ENCODE results near the gene FILIP1. TPM values are rescaled to one million over a fixed set of nuclear protein-coding genes. Genes with fewer than 3 reads are reported as not detected.
"Not testable (repeated sequence)": the region's sequence is repeated elsewhere in the genome, so short reads cannot be mapped to it uniquely, and the experiment has no call there.

The FILIP1 gene
- total and polyA plus RNA-seq, 2 donors from 2014 or later, result 0.80 to 4.6 TPM

DNA sequence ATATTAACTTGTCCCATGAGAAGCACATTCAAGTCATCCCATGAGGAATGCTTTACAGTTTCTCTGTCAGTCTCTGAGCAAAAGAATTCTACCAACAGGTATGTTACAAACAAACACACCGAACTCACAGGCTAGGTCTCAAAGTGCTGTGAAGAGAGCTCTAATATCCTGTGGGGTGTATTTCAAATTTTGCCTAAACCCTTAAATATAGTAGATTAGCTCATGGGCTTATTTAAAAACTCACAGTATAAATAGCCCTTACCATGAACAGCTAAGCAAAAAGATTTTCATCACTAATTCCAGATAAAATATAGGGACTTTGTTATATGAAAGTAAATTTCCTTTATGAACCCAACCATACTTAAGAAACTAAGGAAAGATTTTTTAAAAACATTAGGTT lies 77.8 kb downstream of the FILIP1 start:
- intact Hi-C loops (cut with DNase I), result no loop called here
- H3K9ac ChIP-seq (ENCODE audit: low read length in 3 of 3), result no peak overlapping the region
- no peak for FAIRE-seq

GRCh38 chr6:75414445-75415021 lies 79.1 kb downstream of the FILIP1 start:
- TF ChIP-seq CTCF (IDR thresholded peaks at IDR 0.05; ENCODE audit: borderline replicate concordance, extremely low read depth, insufficient read depth), result no peak
- DNase-seq (no peak), FAIRE-seq (no peak)
- Histone ChIP-seq H3K9me3 (ENCODE audit: control insufficient read depth in 2 of 3, insufficient read depth in 1 of 3, low read length in 3 of 3) (peaks cover 0 to 3% (median 0%) of the 10 kb centered on the region in 3 donors), H3K27me3 (ENCODE audit: control insufficient read depth, insufficient read depth, low read length) (no peaks in the 10 kb centered on the region), H3K4me1 (ENCODE audit: control insufficient read depth in 2 of 3, insufficient read depth in 2 of 3, low read depth in 1 of 3, low read length in 3 of 3) (peaks cover 0 to 6% (median 0%) of the 10 kb centered on the region in 3 donors), H3K9ac (ENCODE audit: low read length in 3 of 3) (no peak overlapping the region), H3K27ac (ENCODE audit: low read depth in 2 of 2, low read length in 2 of 2) (no peak overlapping the region), H3K36me3 (ENCODE audit: control insufficient read depth in 2 of 3, insufficient read depth in 3 of 3, low read length in 3 of 3) (no peaks in the 10 kb centered on the region), H3K4me3 (ENCODE audit: low read length in 3 of 3) (no peak overlapping the region)
- intact Hi-C loops (cut with DNase I), result no loop called here

More for the DNA sequence above, 77.8 kb downstream of the FILIP1 start:
- peaks cover 0 to 6% (median 0%) of the 10 kb centered on the region in 3 donors for H3K4me1 ChIP-seq (ENCODE audit: control insufficient read depth in 2 of 3, insufficient read depth in 2 of 3, low read depth in 1 of 3, low read length in 3 of 3)
- TF ChIP-seq CTCF (IDR thresholded peaks at IDR 0.05; ENCODE audit: borderline replicate concordance, extremely low read depth, insufficient read depth), result no peak
- no peak overlapping the region for H3K4me3 ChIP-seq (ENCODE audit: low read length in 3 of 3)
- no peak overlapping the region for H3K27ac ChIP-seq (ENCODE audit: low read depth in 2 of 2, low read length in 2 of 2)
- no peaks in the 10 kb centered on the region for H3K36me3 ChIP-seq (ENCODE audit: control insufficient read depth in 2 of 3, insufficient read depth in 3 of 3, low read length in 3 of 3)
- H3K27me3 ChIP-seq (ENCODE audit: control insufficient read depth, insufficient read depth, low read length), result no peaks in the 10 kb centered on the region
- H3K9me3 ChIP-seq (ENCODE audit: control insufficient read depth in 2 of 3, insufficient read depth in 1 of 3, low read length in 3 of 3), result no peaks in the 10 kb centered on the region
- DNase-seq, result no peak

GRCh38 chr6:75412969-75413662 lies 80.5 kb downstream of the FILIP1 start:
- DNase-seq, result no peak
- Histone ChIP-seq H3K27ac (ENCODE audit: low read depth in 2 of 2, low read length in 2 of 2) (no peak overlapping the region), H3K9ac (ENCODE audit: low read length in 3 of 3) (no peak overlapping the region), H3K4me3 (ENCODE audit: low read length in 3 of 3) (no peak overlapping the region), H3K9me3 (ENCODE audit: control insufficient read depth in 2 of 3, insufficient read depth in 1 of 3, low read length in 3 of 3) (peaks cover 0 to 3% (median 0%) of the 10 kb centered on the region in 3 donors), H3K27me3 (ENCODE audit: control insufficient read depth, insufficient read depth, low read length) (no peaks in the 10 kb centered on the region), H3K36me3 (ENCODE audit: control insufficient read depth in 2 of 3, insufficient read depth in 3 of 3, low read length in 3 of 3) (no peaks in the 10 kb centered on the region), H3K4me1 (ENCODE audit: control insufficient read depth in 2 of 3, insufficient read depth in 2 of 3, low read depth in 1 of 3, low read length in 3 of 3) (no peaks in the 10 kb centered on the region)
- FAIRE-seq, result no peak
- intact Hi-C loops (cut with DNase I), result no loop called here
- TF ChIP-seq CTCF (IDR thresholded peaks at IDR 0.05; ENCODE audit: borderline replicate concordance, extremely low read depth, insufficient read depth), result no peak

- FAIRE-seq; H3K27me3 ChIP-seq (ENCODE audit: control insufficient read depth, insufficient read depth, low read length); H3K4me1 ChIP-seq (ENCODE audit: control insufficient read depth in 2 of 3, insufficient read depth in 2 of 3, low read depth in 1 of 3, low read length in 3 of 3); H3K9me3 ChIP-seq (ENCODE audit: control insufficient read depth in 2 of 3, insufficient read depth in 1 of 3, low read length in 3 of 3); H3K4me3 ChIP-seq (ENCODE audit: low read length in 3 of 3); H3K9ac ChIP-seq (ENCODE audit: low read length in 3 of 3); H3K36me3 ChIP-seq (ENCODE audit: control insufficient read depth in 2 of 3, insufficient read depth in 3 of 3, low read length in 3 of 3); intact Hi-C loops (cut with DNase I); H3K27ac ChIP-seq (ENCODE audit: low read depth in 2 of 2, low read length in 2 of 2); DNase-seq: not testable (repeated sequence)
These were observed 83.0 kb downstream of the FILIP1 start for GRCh38 chr6:75410564-75410963.

Data from kidney (tissue), 14 donors.